ENCODE data around the gene ABCC10.
A peak's percentile ranks its signal among the peaks of the same experiment; 100 is the strongest.
"Not testable (repeated sequence)": the region's sequence is repeated elsewhere in the genome, so short reads cannot be mapped to it uniquely, and the experiment has no call there.

The ABCC10 gene

GRCh38 chr6:43475516-43475915 is 48.2 kb downstream of the ABCC10 start:
- DNase-seq: no peak

GRCh38 chr6:43476746-43477145 is 49.4 kb downstream of the ABCC10 start:
- DNase-seq: peak; percentile 17

- peak; percentile 96 for DNase-seq
Measured at GRCh38 chr6:43477235-43478007, 50.1 kb downstream of the ABCC10 start, which contains the start of gene TJAP1. TSS of gene TJAP1 (plus strand) at chr6:43477570. CDS start at chr6:43499002, 21,432 bp downstream.

GRCh38 chr6:43478008-43478372 is 50.6 kb downstream of the ABCC10 start:
- peak; percentile 18 for DNase-seq

- no peak for DNase-seq
Measured at GRCh38 chr6:43481075-43481474, 53.7 kb downstream of the ABCC10 start.

- no peak for DNase-seq
Measured at GRCh38 chr6:43481591-43482236, 54.4 kb downstream of the ABCC10 start.

GRCh38 chr6:43488667-43489276 is 61.4 kb downstream of the ABCC10 start:
- DNase-seq: no peak

GRCh38 chr6:43489277-43490072 is 62.1 kb downstream of the ABCC10 start:
- no peak for DNase-seq

- no peak for DNase-seq
Measured at GRCh38 chr6:43490523-43490939, 63.2 kb downstream of the ABCC10 start.

- no peak for DNase-seq
Measured at GRCh38 chr6:43491750-43492661, 64.7 kb downstream of the ABCC10 start.

GRCh38 chr6:43492673-43493072 is 65.3 kb downstream of the ABCC10 start:
- no peak for DNase-seq

GRCh38 chr6:43493230-43493629 is 65.9 kb downstream of the ABCC10 start:
- no peak for DNase-seq

GRCh38 chr6:43493833-43494232 is 66.5 kb downstream of the ABCC10 start:
- DNase-seq: no peak

- no peak for DNase-seq
Measured at GRCh38 chr6:43494321-43494720, 67.0 kb downstream of the ABCC10 start.

GRCh38 chr6:43494766-43495165 is 67.4 kb downstream of the ABCC10 start:
- DNase-seq: no peak

- DNase-seq: peak; percentile 48
Measured at GRCh38 chr6:43495409-43495941, 68.1 kb downstream of the ABCC10 start.

- peak; percentile 34 for DNase-seq
Measured at GRCh38 chr6:43496370-43497128, 69.2 kb downstream of the ABCC10 start.

- no peak for DNase-seq
Measured at GRCh38 chr6:43497129-43497396, 69.7 kb downstream of the ABCC10 start.

GRCh38 chr6:43497689-43498088 is 70.3 kb downstream of the ABCC10 start:
- DNase-seq: no peak

- DNase-seq: not testable (repeated sequence)
Measured at GRCh38 chr6:43498291-43498690, 71.0 kb downstream of the ABCC10 start.
